Fibroblast of gingiva (primary cell): ENCODE results near the gene A4GNT.

Source experiments
- DNase-seq: peaks from one replicate; pipeline ENCODE4 v3.0.0-alpha.2; 2011; ENCODE audit warnings: low read depth

The A4GNT gene

GRCh38 chr3:138078901-138079344 lies 53.3 kb downstream of the A4GNT start:
- DNase-seq, result peak; percentile 87

- DNase-seq, result no peak
Observed at GRCh38 chr3:138078096-138078495, 54.1 kb downstream of the A4GNT start.
